Measurements from ENCODE around the gene OLFML2A. TPM values are rescaled to one million over a fixed set of nuclear protein-coding genes. Genes with fewer than 3 reads are reported as not detected.

The OLFML2A gene
- total and polyA plus RNA-seq, 2 of the 4 experiments (the other 2 are of a cell fraction), result 2.0 to 5.9 TPM

- Histone ChIP-seq H2BK20ac (ENCODE audit: low read depth, low read length) (0 out of 2 replicates have a peak overlapping the region, but pooled peaks have one; percentile 14), H3K27ac (ENCODE audit: insufficient read depth, low read length) (no peak overlapping the region), H3K79me1 (ENCODE audit: low read depth in 1 of 2, low read length in 2 of 2) (no peaks in the 10 kb centered on the region), H3K4me3 (ENCODE audit: insufficient read depth, low read depth, low read length) (no peak overlapping the region), H4K5ac (ENCODE audit: low read depth, low read length) (peak overlapping the region; percentile 25; the same call in 1 of the 2 replicates), H4K20me1 (ENCODE audit: insufficient read depth, low read length) (no peaks in the 10 kb centered on the region; the same call in 1 of the 2 replicates), H3K14ac (replicated peaks; ENCODE audit: low read depth, low read length) (no peak overlapping the region; the same call in 1 of the 2 replicates), H2AK5ac (ENCODE audit: low read depth, low read length) (peak overlapping the region; percentile 76), H3K9ac (ENCODE audit: low read depth, low read length) (no peak overlapping the region), H4K8ac (ENCODE audit: low read depth in 2 of 2, low read length in 2 of 2) (peak overlapping the region in 1 of 2 experiments; percentile 38; a peak in 1 of 4 replicates), H2BK15ac (ENCODE audit: low read depth, low read length) (peak overlapping the region; percentile 53; the same call in 1 of the 3 replicates), H3K23ac (ENCODE audit: low read depth, low read length) (no peak overlapping the region), H3K56ac (ENCODE audit: extremely low read depth, insufficient read depth, low read length) (no peak overlapping the region), H3K4ac (ENCODE audit: low read depth, low read length) (peak overlapping the region; percentile 78), H3K36me3 (ENCODE audit: control insufficient read depth, insufficient read depth, low read length) (no peaks in the 10 kb centered on the region), H3K9me1 (ENCODE audit: insufficient read depth, low read length) (peaks cover 4% of the 10 kb centered on the region; the same call in 1 of the 2 replicates), H3K4me1 (ENCODE audit: control insufficient read depth, insufficient read depth, low read length) (peaks cover 22% of the 10 kb centered on the region), H3K9me3 (ENCODE audit: control insufficient read depth, insufficient read depth, low read length) (no peaks in the 10 kb centered on the region), H3K18ac (ENCODE audit: low read depth, low read length) (peak overlapping the region; percentile 24; the same call in 1 of the 2 replicates), H3K4me2 (ENCODE audit: low read depth, low read length) (no peak overlapping the region), H3K27me3 (ENCODE audit: control insufficient read depth, insufficient read depth, low read length) (no peaks in the 10 kb centered on the region), H2AFZ (replicated peaks; ENCODE audit: low read length, poor library complexity) (peak overlapping the region; percentile 40), H2AK9ac (replicated peaks; ENCODE audit: low read depth, low read length, poor library complexity) (peak overlapping the region; percentile 33), H2BK5ac (ENCODE audit: low read depth, low read length, poor library complexity, severe bottlenecking) (no peak overlapping the region), H4K91ac (ENCODE audit: insufficient read depth, low read depth, low read length) (no peak overlapping the region; the same call in 1 of the 2 replicates), H2BK120ac (ENCODE audit: low read depth, low read length) (peak overlapping the region; percentile 67)
- ChIA-PET POLR2A (ENCODE audit: unreplicated experiment) (no interaction called here), CTCF (interaction anchor here (1.0 kb wide), 1 partner anchor 18 kb away, joined by 4 read pairs; no protein-coding TSS in a partner anchor)
- intact Hi-C loops (cut with micrococcal nuclease) (no loop called here), dilution Hi-C loops (cut with HindIII; ENCODE audit: low sequenced_read_pairs, unreplicated experiment) (no loop called here), in situ Hi-C loops (cut with MboI; ENCODE audit: low sequenced_read_pairs) (no loop called here)
- WGBS, 2 experiments (ENCODE audit: extremely low coverage in 2 of 2, insufficient read length in 1 of 2), result 62% methylated on average over 3 of the region's 7 CpGs; no CpG with 5 or more reads in 1 of the 2 experiments
- TF ChIP-seq MXI1 (IDR thresholded peaks at IDR 0.05; ENCODE audit: borderline replicate concordance, low read depth, low read length) (no peak), RFX5 (IDR thresholded peaks at IDR 0.05; ENCODE audit: low read depth, low read length) (no peak), MAZ (IDR thresholded peaks at IDR 0.05; ENCODE audit: borderline replicate concordance, low read depth, low read length) (no peak), RCOR1 (IDR thresholded peaks at IDR 0.05; ENCODE audit: insufficient replicate concordance, low read length) (no peak), MAFK (IDR thresholded peaks at IDR 0.05; ENCODE audit: low read depth, low read length) (no peak), CHD1 (IDR thresholded peaks at IDR 0.05; ENCODE audit: low read depth, low read length) (no peak), BHLHE40 (IDR thresholded peaks at IDR 0.05; ENCODE audit: low read depth, low read length) (no peak), NFE2L2 (IDR thresholded peaks at IDR 0.05; ENCODE audit: low read depth, low read length) (no peak), CEBPB (IDR thresholded peaks at IDR 0.05; ENCODE audit: low read depth, low read length) (no peak), FOS (IDR thresholded peaks at IDR 0.05; ENCODE audit: low read depth, low read length) (no peak; the same call in 1 of the 2 replicates), CTCF (conservative IDR thresholded peaks at IDR 0.05; ENCODE audit: low read depth, low read length) (no peak), RAD21 (IDR thresholded peaks at IDR 0.05; ENCODE audit: low read length) (no peak), ELK1 (IDR thresholded peaks at IDR 0.05; ENCODE audit: borderline replicate concordance, low read depth, low read length) (no peak), USF2 (IDR thresholded peaks at IDR 0.05; ENCODE audit: low read depth, low read length) (no peak)
- BruUV-seq (replicated peaks), result no TSS peak
- DNase-seq (peak; percentile 67), ATAC-seq (ENCODE audit: low read depth) (peak; percentile 9; the same call in 1 of the 2 replicates)
Measured at GRCh38 chr9:124834591-124834990, 57.7 kb downstream of the OLFML2A start.
